EH (cell line): ENCODE data around the gene REM1.
"Not testable (repeated sequence)": the region's sequence is repeated elsewhere in the genome, so short reads cannot be mapped to it uniquely, and the experiment has no call there.

Source experiments
- DNase-seq: peaks from one replicate; pipeline ENCODE4 v3.0.0-alpha.2; 2015; ENCODE audit warnings: low read depth

REM1 gene

DNA sequence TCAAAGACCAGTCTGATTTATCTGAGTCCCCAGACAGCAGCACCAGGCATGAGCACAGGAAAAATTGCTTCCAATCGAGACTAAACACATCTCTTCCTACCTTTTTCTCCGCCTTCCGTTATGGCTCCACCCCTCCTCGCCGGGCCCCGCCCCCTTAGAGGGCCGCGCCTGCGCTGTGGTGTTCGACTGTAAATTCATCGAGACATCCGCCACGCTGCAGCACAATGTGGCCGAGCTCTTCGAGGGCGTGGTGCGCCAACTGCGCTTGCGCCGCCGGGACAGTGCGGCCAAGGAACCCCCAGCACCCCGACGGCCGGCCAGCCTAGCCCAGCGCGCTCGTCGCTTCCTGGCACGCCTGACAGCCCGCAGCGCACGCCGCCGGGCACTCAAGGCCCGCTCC, 8.9 kb downstream of the REM1 start:
- peak; percentile 19 for DNase-seq

GRCh38 chr20:31485450-31486339, 10.6 kb downstream of the REM1 start:
- DNase-seq, result peak; percentile 71

DNA sequence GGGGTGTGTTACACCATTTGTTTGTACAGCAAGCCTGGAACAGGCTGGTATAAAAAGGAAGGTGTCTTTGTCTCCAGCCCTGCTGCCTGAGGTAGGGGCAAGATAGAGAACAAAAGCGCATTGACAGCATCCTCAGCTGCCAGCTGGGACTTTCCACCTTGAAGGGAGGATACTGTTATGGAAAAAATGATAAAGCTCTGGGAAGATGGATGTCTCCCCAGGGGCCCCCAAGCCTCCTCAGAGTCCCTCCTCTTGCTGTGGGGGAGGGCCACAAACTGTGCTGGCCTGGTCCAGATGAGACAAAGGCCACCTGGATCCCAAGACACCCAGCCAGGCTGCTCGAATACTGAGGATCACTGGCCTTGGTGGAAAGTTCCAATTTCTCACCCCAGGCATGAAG, 13.0 kb downstream of the REM1 start:
- no peak for DNase-seq

DNA sequence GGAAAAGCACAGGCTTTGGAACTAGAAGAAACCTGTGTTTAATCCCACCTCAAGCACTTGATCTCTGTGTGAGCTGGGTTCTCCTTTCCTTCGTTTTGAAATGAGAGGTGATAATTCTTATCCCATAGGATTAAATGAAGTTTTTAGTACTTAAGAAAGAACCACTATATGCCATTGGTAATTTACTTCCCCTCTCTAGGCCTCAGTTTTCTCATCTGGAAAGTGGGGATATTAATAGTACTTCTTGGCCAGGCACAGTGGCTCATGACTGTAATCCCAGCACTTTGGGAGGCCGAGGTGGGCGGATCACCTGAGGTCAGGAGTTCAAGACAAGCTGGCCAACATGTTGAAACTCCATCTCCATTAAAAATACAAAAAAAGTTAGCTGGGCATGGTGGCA, 14.1 kb downstream of the REM1 start:
- no peak for DNase-seq

- DNase-seq, result no peak
These were observed 15.7 kb downstream of the REM1 start for GRCh38 chr20:31490752-31491151.

DNA sequence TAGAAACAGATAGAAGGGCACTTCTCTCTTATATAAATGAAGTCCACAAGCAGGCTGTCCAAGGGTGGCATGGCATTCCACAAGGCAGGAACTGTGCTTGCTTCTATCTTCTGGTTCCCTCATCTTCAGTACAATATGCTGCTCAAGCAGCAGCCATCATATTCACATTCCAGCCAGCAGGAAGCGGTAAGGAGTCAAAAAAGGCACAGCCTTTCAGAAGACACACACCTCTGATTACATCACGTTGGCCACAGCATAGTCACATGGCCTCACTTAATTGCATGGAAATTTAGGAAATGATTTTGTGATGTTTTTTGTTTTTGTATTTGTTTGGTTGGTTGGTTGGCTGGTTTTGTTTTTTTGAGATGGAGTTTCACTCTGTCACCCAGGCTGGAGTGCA, 19.0 kb downstream of the REM1 start:
- DNase-seq, result peak; percentile 68

- DNase-seq, result peak; percentile 69
These were observed 21.7 kb downstream of the REM1 start for GRCh38 chr20:31496761-31497295.

DNA sequence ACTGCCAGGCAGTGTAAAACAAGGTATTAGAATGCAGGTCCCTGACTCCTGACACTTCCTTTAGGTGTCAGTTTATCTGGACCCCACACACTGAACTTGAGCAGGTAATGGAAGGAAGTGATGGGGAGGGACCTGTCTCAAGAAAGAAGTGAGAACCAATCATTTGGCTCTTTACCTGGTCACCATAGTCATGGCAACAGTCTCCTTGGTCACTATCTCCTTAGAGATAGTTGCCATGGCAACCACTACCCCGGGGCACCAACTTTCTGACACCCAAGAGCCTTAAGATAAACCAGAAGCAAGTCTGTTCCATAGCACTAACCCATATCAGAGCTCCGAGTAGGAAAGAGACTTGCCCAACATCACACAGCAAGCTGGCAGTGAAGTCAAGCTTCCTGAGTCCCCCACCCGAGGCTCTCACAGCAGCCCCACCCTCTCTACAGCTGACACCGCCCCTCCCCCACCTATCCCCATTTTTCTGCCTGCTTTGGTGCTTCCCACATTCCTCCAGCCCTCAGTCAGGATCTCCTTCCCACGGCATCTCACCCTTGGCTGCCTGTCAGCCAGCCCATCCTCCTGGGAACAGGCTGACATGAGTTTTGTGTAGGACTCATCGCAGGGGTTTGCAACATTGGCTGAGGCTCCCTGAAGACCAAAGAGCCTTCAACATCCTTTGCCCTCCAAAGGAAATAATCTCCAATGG, 22.9 kb downstream of the REM1 start:
- DNase-seq, result peak; percentile 92

DNA sequence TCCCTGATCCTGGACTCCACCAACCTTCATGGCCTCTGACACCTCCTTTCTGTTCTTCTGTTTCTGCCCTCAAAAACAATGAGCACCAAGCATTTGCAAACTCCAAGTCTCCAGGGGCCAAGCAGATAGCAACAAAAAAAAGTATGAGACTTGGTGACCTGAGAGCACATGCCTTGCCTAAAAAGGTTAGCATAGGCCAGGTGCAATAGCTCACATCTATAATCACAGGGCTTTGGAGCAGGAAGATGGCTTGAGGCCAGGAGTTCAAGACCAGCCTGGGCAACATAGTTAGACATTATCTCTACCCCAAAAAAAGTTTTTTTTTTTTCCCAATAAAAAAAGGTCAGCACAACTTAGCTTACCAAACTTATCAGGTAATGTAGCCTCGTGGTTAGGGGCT, 25.4 kb downstream of the REM1 start:
- DNase-seq, result no peak

GRCh38 chr20:31502884-31503673, 28.0 kb downstream of the REM1 start:
- peak; percentile 78 for DNase-seq

GRCh38 chr20:31505903-31506302, 30.8 kb downstream of the REM1 start:
- peak; percentile 19 for DNase-seq

GRCh38 chr20:31508517-31509244, 33.6 kb downstream of the REM1 start:
- DNase-seq, result no peak

DNA sequence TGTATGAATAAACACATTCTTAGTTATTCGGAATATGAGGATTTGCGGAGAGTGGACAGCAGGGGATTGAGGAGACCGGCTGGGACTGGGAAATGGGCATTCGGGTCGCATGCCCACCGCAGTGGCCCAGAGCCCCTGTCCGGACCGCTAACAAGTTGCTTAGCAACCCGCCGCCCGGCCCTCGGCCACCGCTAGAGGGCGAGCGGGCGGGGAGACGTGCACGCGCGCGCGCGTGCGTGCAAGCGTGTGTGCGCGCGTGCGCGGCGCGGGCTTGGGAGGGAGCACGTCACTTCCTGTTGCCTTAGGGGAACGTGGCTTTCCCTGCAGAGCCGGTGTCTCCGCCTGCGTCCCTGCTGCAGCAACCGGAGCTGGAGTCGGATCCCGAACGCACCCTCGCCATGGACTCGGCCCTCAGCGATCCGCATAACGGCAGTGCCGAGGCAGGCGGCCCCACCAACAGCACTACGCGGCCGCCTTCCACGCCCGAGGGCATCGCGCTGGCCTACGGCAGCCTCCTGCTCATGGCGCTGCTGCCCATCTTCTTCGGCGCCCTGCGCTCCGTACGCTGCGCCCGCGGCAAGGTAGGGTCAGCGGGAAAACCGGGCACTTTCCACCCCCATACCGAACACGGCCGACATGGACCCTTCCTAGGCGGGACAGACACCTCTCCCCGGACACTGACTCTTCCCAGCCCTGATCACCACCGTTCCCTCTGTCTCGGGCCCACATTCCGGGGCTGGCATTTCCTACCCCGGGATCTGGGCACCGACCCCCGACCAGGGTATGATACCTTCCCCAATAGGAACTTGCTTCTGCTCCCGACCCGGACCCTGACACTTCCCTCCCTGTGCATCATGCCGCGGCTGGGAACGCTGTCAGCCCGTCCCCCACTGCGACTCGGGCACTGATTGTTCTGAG, 39.3 kb downstream of the REM1 start, which contains the start of gene HM13:
Gene HM13 (plus strand): TSS at position 289 of the 918 bp plus-strand sequence. CDS start 110 bp downstream, at position 399.
- DNase-seq, result peak; percentile 91

DNA sequence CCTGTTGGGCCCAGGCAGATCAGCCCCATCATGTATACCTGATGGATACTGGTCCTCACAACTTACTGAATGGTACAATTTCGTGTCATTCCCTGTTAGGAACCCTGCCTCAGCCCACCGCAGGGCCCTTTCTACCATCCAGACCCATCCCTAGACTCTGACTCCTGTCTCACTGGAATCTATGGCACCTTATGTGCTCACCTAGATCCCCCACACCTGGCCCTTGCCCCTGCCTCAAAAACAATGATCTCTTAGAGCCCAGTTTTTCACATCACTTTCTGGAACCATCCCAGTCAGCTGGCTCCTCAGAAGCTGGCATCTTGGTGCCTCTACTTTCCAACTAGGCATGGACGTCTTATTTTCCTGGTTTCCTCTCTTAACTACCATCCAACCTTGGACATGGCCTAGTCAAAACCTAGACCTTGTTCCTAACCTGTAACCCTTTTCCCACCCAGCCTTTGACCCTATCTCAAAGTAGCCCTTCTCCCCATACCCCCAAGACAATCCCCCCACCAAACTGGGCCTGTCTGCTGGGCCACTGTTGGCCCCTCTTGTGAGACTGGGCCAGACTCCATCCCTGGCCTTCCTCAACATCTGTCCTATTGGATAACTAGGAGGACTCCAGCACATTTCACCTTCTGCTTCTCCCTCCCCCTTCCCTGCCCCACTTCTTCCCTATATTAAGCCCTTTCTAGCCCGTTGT, 40.1 kb downstream of the REM1 start:
- no peak for DNase-seq

DNA sequence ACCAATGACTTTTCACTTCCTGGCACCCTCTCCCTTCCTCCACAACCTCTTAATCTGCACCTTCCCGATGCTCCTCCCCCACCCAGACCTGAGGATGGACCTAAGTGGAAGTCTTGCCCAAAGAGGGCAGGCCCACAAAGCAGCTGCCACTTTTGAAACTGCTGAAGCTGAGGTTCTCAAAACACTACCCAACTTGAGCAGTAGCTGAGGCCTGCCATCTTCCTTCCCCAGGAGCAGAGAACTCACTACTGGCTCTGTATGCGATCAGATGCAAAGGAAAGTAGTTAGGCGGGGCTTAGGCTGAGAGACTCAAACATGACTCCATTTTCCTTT, 40.7 kb downstream of the REM1 start:
- DNase-seq, result no peak

DNA sequence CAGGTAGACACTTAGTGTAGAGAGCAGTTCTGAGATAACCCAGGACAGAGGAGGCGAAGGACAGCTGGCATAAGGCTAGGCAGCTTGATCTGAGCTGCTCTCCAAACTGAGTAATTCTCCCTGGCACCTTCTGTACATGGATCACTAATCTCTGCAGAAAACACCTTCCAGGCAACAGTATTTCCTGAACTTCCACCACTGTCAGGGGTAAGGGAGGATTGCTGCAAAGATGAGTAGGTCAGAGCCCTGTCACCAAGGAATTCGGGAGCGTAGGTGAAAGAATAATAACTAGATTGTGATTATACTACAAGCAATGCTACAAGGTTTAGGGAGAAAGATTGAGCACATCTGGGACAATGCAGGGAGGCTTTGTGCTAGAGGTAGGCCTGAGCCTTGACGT, 41.1 kb downstream of the REM1 start:
- DNase-seq, result no peak

DNA sequence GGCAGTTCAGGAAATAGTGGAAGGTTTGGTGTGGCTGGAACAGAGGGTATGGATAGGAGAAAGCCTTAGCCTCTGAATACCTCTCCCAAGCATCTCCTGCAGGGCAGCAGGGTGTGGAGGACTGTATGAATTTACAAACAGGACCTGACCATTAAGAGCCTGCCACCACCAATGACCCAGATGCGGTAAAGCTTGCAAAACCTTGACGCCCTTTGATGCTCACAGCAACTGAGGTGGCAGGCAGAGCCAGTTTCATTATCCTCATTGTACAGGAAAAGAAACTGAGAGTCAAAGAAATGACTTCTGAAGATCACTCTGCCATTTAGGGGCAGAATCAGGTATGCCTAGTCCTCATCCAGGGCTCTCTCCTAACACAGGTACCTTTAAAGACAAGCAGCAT, 41.6 kb downstream of the REM1 start:
- no peak for DNase-seq

- DNase-seq, result peak; percentile 71
These were observed 42.3 kb downstream of the REM1 start for GRCh38 chr20:31517373-31517772.

DNA sequence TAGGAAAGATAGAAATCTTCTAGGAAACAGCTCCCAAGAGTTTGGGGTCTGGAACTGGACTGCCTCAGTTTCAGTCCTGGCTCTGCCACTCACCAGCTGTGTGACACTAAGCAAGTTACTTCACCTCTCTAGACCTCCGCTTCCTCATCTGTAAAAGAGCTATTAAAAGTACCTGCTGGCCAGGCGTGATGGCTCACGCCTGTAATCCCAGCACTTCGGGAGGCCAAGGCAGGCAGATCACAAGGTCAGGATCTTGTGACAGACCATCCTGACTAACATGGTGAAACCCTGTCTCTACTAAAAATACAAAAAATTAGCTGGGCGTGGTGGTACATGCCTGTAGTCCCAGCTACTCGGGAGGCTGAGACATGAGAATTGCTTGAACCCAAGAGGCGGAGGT, 46.2 kb downstream of the REM1 start:
- not testable (repeated sequence) for DNase-seq

DNA sequence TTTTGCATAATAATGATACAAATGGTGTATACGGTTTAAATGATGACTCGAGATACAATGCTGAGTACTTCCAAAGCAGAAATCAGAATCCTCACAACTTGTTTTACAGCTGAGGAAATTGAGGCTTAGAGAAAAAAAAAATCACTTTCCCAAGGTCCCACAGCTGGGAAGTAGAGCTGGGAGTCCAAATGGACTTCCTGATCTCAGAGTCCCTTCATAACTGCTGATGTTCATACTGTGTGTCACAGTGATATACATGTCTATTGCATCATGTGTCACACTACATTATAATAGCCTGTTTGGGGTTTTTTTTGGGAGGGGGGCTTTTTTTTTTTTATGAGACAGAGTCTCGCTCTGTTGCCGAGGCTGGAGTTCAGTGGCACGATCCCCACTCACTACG, 47.6 kb downstream of the REM1 start:
- DNase-seq, result no peak
